ENCODE data around the gene ADAMTS12. TPM values are rescaled to one million over a fixed set of nuclear protein-coding genes. Genes with fewer than 3 reads are reported as not detected.

The ADAMTS12 gene
- total and polyA plus RNA-seq, 8 donors: 0.31 to 4.2 (median 0.40) TPM

- intact Hi-C loops (cut with DNase I): no loop called here
- no peak for TF ChIP-seq CTCF (IDR thresholded peaks at IDR 0.05)
- no peaks in the 10 kb centered on the region for H3K9me3 ChIP-seq
- H3K4me3 ChIP-seq: no peak overlapping the region
- H3K27me3 ChIP-seq: no peaks in the 10 kb centered on the region
- H3K36me3 ChIP-seq: no peaks in the 10 kb centered on the region
- H3K4me1 ChIP-seq: no peaks in the 10 kb centered on the region
- FAIRE-seq (no peak), DNase-seq (no peak), ATAC-seq (no peak)
- H3K27ac ChIP-seq: no peak overlapping the region
- WGBS, 2 donors: 57 to 67% methylated on average over 3 of the region's 3 CpGs
These were observed 39.0 kb downstream of the ADAMTS12 start for GRCh38 chr5:33852837-33853236.

GRCh38 chr5:33852319-33852718, 39.5 kb downstream of the ADAMTS12 start:
- TF ChIP-seq CTCF (IDR thresholded peaks at IDR 0.05): no peak
- Histone ChIP-seq H3K9me3 (no peaks in the 10 kb centered on the region), H3K27me3 (no peaks in the 10 kb centered on the region), H3K4me1 (no peaks in the 10 kb centered on the region), H3K27ac (no peak overlapping the region), H3K4me3 (no peak overlapping the region), H3K36me3 (no peaks in the 10 kb centered on the region)
- FAIRE-seq: no peak
- WGBS, 2 donors: 42 to 59% methylated on average over 5 of the region's 5 CpGs
- no peak for DNase-seq
- ATAC-seq: peak in 1 of 4 donors; percentile 23
- intact Hi-C loops (cut with DNase I): no loop called here

- Histone ChIP-seq H3K36me3 (no peaks in the 10 kb centered on the region), H3K27me3 (no peaks in the 10 kb centered on the region), H3K4me3 (no peak overlapping the region), H3K27ac (no peak overlapping the region), H3K4me1 (no peaks in the 10 kb centered on the region), H3K9me3 (no peaks in the 10 kb centered on the region)
- FAIRE-seq (no peak), DNase-seq (no peak), ATAC-seq (no peak)
- 78 to 85% methylated on average over 9 of the region's 9 CpGs for WGBS, 2 donors
- TF ChIP-seq CTCF (IDR thresholded peaks at IDR 0.05): no peak
- intact Hi-C loops (cut with DNase I): no loop called here
These were observed 41.6 kb downstream of the ADAMTS12 start for GRCh38 chr5:33850100-33850594.

- ATAC-seq (no peak), DNase-seq (no peak), FAIRE-seq (no peak)
- 71 to 81% methylated on average over 2 of the region's 2 CpGs for WGBS, 2 donors
- Histone ChIP-seq H3K27ac (no peak overlapping the region), H3K9me3 (no peaks in the 10 kb centered on the region), H3K36me3 (no peaks in the 10 kb centered on the region), H3K4me1 (no peaks in the 10 kb centered on the region), H3K27me3 (no peaks in the 10 kb centered on the region), H3K4me3 (no peak overlapping the region)
- TF ChIP-seq CTCF (IDR thresholded peaks at IDR 0.05): no peak
- intact Hi-C loops (cut with DNase I): no loop called here
These were observed 43.2 kb downstream of the ADAMTS12 start for GRCh38 chr5:33848554-33848953.

- H3K27ac ChIP-seq: no peak overlapping the region
- FAIRE-seq (no peak), DNase-seq (no peak), ATAC-seq (no peak)
- H3K9me3 ChIP-seq: no peaks in the 10 kb centered on the region
- TF ChIP-seq CTCF (IDR thresholded peaks at IDR 0.05): no peak
- H3K27me3 ChIP-seq: no peaks in the 10 kb centered on the region
- no peaks in the 10 kb centered on the region for H3K4me1 ChIP-seq
- intact Hi-C loops (cut with DNase I): no loop called here
- 44 to 55% methylated on average over 2 of the region's 2 CpGs for WGBS, 2 donors
- H3K36me3 ChIP-seq: no peaks in the 10 kb centered on the region
- H3K4me3 ChIP-seq: no peak overlapping the region
These were observed 44.9 kb downstream of the ADAMTS12 start for GRCh38 chr5:33846851-33847250.
